ENCODE measurements around the gene GTPBP6. TPM values are rescaled to one million over a fixed set of nuclear protein-coding genes. Genes with fewer than 3 reads are reported as not detected.
"Not testable (repeated sequence)": the region's sequence is repeated elsewhere in the genome, so short reads cannot be mapped to it uniquely, and the experiment has no call there.

GTPBP6 gene
- total RNA-seq, 1 experiment from 2014 or later, result 37.4 TPM

DNA sequence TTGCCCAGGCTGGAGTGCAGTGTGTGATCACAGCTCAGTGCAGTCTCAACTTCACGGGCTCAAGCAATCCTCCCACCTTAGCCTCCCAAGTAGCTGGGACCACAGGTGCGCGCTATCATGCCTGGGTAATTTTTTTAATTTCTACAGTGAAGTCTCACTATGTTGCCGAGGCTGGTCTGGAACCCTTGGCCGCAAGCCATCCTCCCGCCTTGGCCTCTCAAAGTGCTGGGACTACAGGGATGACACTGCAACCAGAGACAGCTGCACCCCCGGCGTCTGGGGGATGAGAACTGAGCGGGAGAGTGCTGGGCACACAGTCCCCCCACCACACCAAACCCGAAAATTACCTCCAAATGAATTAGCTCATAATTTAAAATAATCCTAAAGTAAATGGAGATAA is 33.1 kb upstream of the GTPBP6 start:
- H3K9me3 ChIP-seq (ENCODE audit: control insufficient read depth, insufficient read depth, low read depth, low read length), result no peaks in the 10 kb centered on the region
- DNase-seq (ENCODE audit: low read depth, low spot score) (no peak), ATAC-seq (no peak)
- H3K4me1 ChIP-seq (ENCODE audit: control insufficient read depth, insufficient read depth, low read length), result no peaks in the 10 kb centered on the region
- intact Hi-C loops (cut with micrococcal nuclease; ENCODE audit: unreplicated experiment) (no loop called here), in situ Hi-C loops (cut with HindIII; ENCODE audit: low pct_unique_long_range_greater_than_20kb, low sequenced_read_pairs) (no loop called here)
- CTCF ChIA-PET, result no interaction called here
- H3K4me3 ChIP-seq (ENCODE audit: low read depth in 2 of 2, low read length in 2 of 2), result no peak overlapping the region
- H3K36me3 ChIP-seq (ENCODE audit: control insufficient read depth, insufficient read depth, low read length), result no peaks in the 10 kb centered on the region
- TF ChIP-seq, protein P1, sequence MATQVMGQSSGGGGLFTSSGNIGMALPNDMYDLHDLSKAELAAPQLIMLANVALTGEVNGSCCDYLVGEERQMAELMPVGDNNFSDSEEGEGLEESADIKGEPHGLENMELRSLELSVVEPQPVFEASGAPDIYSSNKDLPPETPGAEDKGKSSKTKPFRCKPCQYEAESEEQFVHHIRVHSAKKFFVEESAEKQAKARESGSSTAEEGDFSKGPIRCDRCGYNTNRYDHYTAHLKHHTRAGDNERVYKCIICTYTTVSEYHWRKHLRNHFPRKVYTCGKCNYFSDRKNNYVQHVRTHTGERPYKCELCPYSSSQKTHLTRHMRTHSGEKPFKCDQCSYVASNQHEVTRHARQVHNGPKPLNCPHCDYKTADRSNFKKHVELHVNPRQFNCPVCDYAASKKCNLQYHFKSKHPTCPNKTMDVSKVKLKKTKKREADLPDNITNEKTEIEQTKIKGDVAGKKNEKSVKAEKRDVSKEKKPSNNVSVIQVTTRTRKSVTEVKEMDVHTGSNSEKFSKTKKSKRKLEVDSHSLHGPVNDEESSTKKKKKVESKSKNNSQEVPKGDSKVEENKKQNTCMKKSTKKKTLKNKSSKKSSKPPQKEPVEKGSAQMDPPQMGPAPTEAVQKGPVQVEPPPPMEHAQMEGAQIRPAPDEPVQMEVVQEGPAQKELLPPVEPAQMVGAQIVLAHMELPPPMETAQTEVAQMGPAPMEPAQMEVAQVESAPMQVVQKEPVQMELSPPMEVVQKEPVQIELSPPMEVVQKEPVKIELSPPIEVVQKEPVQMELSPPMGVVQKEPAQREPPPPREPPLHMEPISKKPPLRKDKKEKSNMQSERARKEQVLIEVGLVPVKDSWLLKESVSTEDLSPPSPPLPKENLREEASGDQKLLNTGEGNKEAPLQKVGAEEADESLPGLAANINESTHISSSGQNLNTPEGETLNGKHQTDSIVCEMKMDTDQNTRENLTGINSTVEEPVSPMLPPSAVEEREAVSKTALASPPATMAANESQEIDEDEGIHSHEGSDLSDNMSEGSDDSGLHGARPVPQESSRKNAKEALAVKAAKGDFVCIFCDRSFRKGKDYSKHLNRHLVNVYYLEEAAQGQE (IDR thresholded peaks at IDR 0.05; ENCODE audit: insufficient read depth in 1 of 2, low read depth in 2 of 2, low read length in 1 of 2), result no peak
- TF ChIP-seq, protein P2, sequence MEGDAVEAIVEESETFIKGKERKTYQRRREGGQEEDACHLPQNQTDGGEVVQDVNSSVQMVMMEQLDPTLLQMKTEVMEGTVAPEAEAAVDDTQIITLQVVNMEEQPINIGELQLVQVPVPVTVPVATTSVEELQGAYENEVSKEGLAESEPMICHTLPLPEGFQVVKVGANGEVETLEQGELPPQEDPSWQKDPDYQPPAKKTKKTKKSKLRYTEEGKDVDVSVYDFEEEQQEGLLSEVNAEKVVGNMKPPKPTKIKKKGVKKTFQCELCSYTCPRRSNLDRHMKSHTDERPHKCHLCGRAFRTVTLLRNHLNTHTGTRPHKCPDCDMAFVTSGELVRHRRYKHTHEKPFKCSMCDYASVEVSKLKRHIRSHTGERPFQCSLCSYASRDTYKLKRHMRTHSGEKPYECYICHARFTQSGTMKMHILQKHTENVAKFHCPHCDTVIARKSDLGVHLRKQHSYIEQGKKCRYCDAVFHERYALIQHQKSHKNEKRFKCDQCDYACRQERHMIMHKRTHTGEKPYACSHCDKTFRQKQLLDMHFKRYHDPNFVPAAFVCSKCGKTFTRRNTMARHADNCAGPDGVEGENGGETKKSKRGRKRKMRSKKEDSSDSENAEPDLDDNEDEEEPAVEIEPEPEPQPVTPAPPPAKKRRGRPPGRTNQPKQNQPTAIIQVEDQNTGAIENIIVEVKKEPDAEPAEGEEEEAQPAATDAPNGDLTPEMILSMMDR (IDR thresholded peaks at IDR 0.05), result no peak
- no peak for TF ChIP-seq TCF7L2 (IDR thresholded peaks at IDR 0.05; ENCODE audit: low read depth, low read length)
- no peak for TF ChIP-seq SIN3A (IDR thresholded peaks at IDR 0.05; ENCODE audit: borderline replicate concordance, insufficient read depth, low read depth, low read length)
- no peak for TF ChIP-seq POLR2AphosphoS5 (IDR thresholded peaks at IDR 0.05; ENCODE audit: low read depth, low read length)
- no peaks in the 10 kb centered on the region for H3K27me3 ChIP-seq (ENCODE audit: control insufficient read depth, insufficient read depth, low read length)
- BruUV-seq (replicated peaks), result no TSS peak
- no peak overlapping the region for H3K27ac ChIP-seq (ENCODE audit: low read length)
- POLR2A ChIA-PET, result no interaction called here

DNA sequence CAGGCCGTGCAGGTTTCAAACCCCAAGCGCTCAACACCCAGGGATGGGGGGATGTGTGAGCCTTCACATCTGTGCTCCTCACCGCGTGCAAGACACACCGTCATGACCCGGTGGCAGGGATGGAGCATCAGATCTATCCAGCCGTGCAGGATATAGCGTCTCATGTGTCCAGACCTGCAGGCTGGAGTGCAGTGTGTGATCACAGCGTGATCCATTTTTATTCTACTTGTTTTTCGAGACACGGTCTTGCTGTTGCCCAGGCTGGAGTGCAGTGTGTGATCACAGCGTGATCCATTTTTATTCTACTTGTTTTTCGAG is 32.7 kb upstream of the GTPBP6 start:
- BruUV-seq (replicated peaks); intact Hi-C loops (cut with micrococcal nuclease; ENCODE audit: unreplicated experiment); H3K4me3 ChIP-seq (ENCODE audit: low read depth in 2 of 2, low read length in 2 of 2); POLR2A ChIA-PET; ATAC-seq; H3K27me3 ChIP-seq (ENCODE audit: control insufficient read depth, insufficient read depth, low read length); in situ Hi-C loops (cut with HindIII; ENCODE audit: low pct_unique_long_range_greater_than_20kb, low sequenced_read_pairs); DNase-seq (ENCODE audit: low read depth, low spot score); H3K36me3 ChIP-seq (ENCODE audit: control insufficient read depth, insufficient read depth, low read length); H3K27ac ChIP-seq (ENCODE audit: low read length); H3K9me3 ChIP-seq (ENCODE audit: control insufficient read depth, insufficient read depth, low read depth, low read length); H3K4me1 ChIP-seq (ENCODE audit: control insufficient read depth, insufficient read depth, low read length); CTCF ChIA-PET: not testable (repeated sequence)

DNA sequence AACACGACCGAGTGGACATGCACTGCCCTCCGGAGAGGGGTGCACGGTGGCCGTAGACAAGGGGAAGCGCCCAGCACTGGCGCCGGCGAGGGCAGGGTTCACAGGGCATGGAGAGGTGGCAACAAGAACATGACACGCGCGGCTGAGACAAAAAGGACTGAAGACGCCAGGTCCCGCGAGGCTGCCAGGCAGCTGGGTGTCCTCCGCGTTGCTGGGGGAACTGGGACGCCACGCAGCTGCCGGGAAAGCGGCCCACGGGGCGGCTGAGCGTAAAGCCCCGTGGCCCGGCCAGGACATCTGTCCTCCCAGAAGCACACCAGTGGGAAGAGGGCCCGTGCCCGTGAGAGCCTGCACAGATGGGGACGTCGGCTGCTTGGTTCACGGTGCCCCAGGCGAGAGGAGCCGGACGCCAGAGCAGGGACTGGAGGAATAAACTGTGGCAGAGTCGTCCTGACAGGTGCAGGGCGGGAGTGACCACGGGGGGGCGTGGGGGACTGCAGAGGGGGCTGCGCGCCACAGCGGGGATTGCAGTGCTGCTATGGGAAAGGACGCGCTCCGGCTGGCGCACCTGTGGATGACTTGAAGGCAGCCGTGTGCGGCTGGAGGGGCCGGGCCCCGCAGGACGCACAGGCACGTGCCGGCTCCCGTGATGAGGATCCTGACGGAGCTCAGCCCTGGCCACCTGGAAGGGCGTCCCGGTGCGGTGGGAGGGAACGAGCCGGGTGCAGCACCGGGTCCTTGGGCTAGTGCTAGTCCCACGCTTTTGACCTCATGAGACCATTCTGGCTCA is 32.1 kb upstream of the GTPBP6 start:
- intact Hi-C loops (cut with micrococcal nuclease; ENCODE audit: unreplicated experiment) (no loop called here), in situ Hi-C loops (cut with HindIII; ENCODE audit: low pct_unique_long_range_greater_than_20kb, low sequenced_read_pairs) (no loop called here)
- no peak for DNase-seq (ENCODE audit: low read depth, low spot score)
- Histone ChIP-seq H3K27me3 (ENCODE audit: control insufficient read depth, insufficient read depth, low read length) (no peaks in the 10 kb centered on the region), H3K4me3 (ENCODE audit: low read depth in 2 of 2, low read length in 2 of 2) (no peak overlapping the region), H3K4me1 (ENCODE audit: control insufficient read depth, insufficient read depth, low read length) (no peaks in the 10 kb centered on the region), H3K36me3 (ENCODE audit: control insufficient read depth, insufficient read depth, low read length) (no peaks in the 10 kb centered on the region), H3K9me3 (ENCODE audit: control insufficient read depth, insufficient read depth, low read depth, low read length) (no peaks in the 10 kb centered on the region), H3K27ac (ENCODE audit: low read length) (no peak overlapping the region)
- no peak for ATAC-seq
- ChIA-PET POLR2A (no interaction called here), CTCF (no interaction called here)
- no peak for TF ChIP-seq TCF7L2 (IDR thresholded peaks at IDR 0.05; ENCODE audit: low read depth, low read length)
- no peak for TF ChIP-seq SIN3A (IDR thresholded peaks at IDR 0.05; ENCODE audit: borderline replicate concordance, insufficient read depth, low read depth, low read length)
- TF ChIP-seq POLR2AphosphoS5 (IDR thresholded peaks at IDR 0.05; ENCODE audit: low read depth, low read length), result no peak
- TF ChIP-seq, protein P2 (IDR thresholded peaks at IDR 0.05), result no peak
- TF ChIP-seq, protein P1 (IDR thresholded peaks at IDR 0.05; ENCODE audit: insufficient read depth in 1 of 2, low read depth in 2 of 2, low read length in 1 of 2), result no peak
- no TSS peak for BruUV-seq (replicated peaks)

All from Panc1 (cell line).